Measurements from ENCODE around the gene BANF1.

GRCh38 chr11:66039765-66040164 is 37.5 kb downstream of the BANF1 start:
- no peak for TF ChIP-seq CTCF (IDR thresholded peaks at IDR 0.05)
- TF ChIP-seq POLR2A (IDR thresholded peaks at IDR 0.05): no peak
- no peak for TF ChIP-seq POLR2AphosphoS5 (IDR thresholded peaks at IDR 0.05)

Data from gastroesophageal sphincter (tissue), 3 donors.